Fibroblast of the aortic adventitia (primary cell): ENCODE results near the gene OTOP3. TPM values are rescaled to one million over a fixed set of nuclear protein-coding genes. Genes with fewer than 3 reads are reported as not detected.

Source experiments
- DNase-seq: peaks from one replicate; pipeline ENCODE4 v3.0.0-alpha.2; 2010; ENCODE audit warnings: low read depth
- H3K4me3 ChIP-seq: 2 replicates; pipeline ENCODE4 v1.5.1; 2011; ENCODE audit warnings: low read depth, mild to moderate bottlenecking, control low read depth, low read length, moderate library complexity
- total RNA-seq: library from RNA; depleted of rRNA; stranded (reverse); fragments of >200 nt; gene quantifications from 2 replicates; pipeline ENCODE4 v1.2.3, GENCODE V29; 2012; ENCODE audit warnings: low replicate concordance
- TF ChIP-seq, protein P1 (sequence below): IDR thresholded peaks from 2 replicates; pipeline ENCODE4 v1.5.1; 2011; ENCODE audit warnings: mild to moderate bottlenecking, low read length, control low read depth, inconsistent platforms; ENCODE audit not compliant: insufficient read depth

OTOP3 gene
- total RNA-seq, 1 donor = not detected

DNA sequence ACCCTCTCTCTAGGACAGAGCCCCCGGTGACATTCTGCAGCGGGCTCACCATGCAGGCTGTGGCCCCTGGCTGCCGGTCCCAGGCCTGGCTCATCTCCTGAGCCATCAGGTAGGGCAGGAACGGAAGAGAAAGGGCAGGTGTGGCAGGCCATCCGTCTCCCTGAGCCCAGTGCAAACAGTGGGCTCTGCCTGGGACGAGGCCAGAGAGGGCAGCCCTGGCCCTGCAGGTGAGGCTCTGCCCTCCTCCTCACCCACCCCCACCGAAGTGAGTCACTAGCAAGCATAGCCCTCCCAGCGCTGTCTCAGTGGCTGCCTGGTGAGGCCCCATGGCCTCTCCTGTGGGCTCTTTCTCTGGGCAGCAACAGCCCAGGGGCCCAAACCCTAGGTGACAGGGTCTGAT lies 14.5 kb downstream of the OTOP3 start:
- DNase-seq = no peak
- TF ChIP-seq, protein P1, sequence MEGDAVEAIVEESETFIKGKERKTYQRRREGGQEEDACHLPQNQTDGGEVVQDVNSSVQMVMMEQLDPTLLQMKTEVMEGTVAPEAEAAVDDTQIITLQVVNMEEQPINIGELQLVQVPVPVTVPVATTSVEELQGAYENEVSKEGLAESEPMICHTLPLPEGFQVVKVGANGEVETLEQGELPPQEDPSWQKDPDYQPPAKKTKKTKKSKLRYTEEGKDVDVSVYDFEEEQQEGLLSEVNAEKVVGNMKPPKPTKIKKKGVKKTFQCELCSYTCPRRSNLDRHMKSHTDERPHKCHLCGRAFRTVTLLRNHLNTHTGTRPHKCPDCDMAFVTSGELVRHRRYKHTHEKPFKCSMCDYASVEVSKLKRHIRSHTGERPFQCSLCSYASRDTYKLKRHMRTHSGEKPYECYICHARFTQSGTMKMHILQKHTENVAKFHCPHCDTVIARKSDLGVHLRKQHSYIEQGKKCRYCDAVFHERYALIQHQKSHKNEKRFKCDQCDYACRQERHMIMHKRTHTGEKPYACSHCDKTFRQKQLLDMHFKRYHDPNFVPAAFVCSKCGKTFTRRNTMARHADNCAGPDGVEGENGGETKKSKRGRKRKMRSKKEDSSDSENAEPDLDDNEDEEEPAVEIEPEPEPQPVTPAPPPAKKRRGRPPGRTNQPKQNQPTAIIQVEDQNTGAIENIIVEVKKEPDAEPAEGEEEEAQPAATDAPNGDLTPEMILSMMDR = no peak
- H3K4me3 ChIP-seq = no peak overlapping the region

DNA sequence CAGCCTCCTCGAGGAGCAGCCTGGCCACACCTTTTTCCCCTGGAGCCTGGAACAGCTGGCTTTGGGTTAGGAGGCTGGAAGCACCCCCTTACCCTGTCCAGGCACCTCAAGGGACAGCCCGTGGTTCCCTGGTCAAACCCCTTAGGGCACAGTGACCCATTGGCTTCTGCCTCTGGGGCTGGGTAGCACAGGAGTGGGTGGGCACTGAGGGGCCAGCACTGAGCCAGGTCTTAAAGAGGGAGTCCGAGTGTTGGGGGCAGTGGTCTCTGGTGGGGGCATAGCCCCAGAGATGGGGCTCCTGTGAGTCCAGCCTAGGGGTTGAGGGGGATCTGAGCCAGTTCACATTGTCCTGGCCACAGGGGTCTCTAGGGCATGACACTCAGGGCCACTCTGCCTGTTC lies 15.4 kb downstream of the OTOP3 start:
- H3K4me3 ChIP-seq = no peak overlapping the region
- DNase-seq = no peak
- TF ChIP-seq, protein P1 = no peak

DNA sequence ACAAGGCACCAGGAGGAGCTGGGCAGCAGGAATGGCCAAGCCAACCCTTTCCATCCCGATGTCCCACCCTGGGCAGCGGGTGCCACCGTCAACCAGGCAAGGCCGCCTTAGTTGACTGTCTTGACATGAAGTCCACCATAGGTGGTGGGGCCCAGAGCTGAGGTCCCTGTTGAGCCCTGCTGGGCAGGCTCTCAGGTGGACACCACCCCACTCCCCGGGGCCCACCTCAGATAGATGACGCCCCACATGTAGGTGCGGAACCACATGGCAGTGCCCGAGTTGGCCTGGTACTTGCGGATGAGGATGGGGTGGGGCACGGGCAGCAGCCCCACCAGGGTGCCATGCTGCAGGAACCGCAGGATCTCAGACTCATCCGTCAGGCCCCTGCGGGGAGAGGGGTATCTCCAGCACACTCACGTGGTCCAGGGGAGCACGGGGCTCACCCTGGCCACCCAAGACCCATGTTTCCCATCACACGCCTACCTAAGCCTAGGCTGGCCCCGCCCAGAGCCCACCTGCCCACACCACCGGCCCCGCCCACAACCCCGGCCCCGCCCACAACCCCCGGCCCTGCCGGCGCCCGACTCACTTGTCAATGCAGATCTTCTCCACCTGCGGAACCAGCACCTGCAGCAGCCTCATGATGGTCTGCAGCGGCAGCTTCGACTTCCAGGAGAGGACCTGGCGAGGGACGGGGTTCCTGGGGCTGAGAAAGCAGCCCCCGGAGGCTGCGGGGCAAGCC lies 16.2 kb downstream of the OTOP3 start:
- DNase-seq = no peak
- no peak overlapping the region for H3K4me3 ChIP-seq
- TF ChIP-seq, protein P1 = no peak

DNA sequence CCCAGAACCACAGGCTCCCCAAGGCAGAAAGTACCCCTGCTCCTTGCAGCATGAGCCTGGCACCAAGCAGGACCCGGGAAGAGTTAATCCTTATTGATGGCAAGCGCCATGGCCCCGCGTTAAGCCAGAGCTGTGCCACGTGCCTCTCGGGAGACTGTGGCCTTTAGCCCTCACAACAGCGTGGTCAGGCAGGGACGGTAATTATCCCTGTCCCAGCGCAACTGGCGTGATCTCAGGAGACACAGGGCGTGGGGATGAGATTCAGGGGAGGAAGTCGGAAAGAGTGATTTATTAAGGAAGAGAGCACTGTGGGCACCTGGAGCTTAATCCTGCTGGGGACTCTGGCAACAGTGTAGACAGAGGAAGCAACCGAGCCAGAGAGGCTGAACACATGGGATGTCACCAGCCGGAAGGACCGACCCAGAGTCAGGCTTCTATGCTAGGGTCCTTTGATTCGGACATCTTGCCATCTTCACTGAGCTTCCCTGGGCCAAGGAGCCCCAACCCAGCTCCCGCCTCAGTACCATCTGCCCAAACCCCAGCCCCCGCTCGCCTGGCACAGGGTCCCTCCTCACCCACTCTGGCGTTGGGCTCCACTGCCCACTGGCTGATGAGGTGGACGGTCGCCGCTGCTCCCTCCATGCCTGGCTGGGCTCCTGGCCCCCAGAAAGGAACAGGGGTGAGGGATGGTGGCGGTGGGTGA lies 16.9 kb downstream of the OTOP3 start:
- DNase-seq = no peak

DNA sequence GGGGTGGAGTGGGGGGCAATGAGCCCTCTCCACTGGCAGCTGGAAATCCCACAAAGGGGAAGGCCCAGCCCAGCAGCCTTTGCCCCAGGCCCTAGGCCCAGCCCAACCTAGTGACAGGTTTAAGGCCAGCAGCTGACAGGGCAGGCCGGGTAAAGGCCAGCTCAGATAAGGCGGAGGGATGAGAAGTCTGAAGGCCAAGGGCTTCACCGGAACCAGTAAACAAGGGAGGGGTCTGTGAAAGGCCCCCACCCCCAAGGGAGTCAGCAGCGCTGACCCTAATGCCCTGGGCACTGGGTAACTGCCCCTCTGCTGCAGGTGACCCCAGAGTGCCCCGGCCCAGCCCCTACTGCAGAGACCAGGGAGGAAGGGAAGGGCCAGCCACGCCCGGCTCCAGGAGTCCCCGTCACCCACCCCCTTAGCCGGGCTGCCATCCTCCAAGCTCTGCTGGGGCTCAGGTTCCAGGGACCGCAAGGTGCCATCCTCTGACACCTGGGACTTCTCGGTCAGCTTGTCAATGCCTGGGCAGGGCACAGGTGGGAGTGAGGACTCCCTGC lies 17.5 kb downstream of the OTOP3 start:
- TF ChIP-seq, protein P1 = no peak
- no peak overlapping the region for H3K4me3 ChIP-seq
- no peak for DNase-seq

More for the DNA sequence above, 16.9 kb downstream of the OTOP3 start:
- H3K4me3 ChIP-seq = no peak overlapping the region
- TF ChIP-seq, protein P1 = no peak

DNA sequence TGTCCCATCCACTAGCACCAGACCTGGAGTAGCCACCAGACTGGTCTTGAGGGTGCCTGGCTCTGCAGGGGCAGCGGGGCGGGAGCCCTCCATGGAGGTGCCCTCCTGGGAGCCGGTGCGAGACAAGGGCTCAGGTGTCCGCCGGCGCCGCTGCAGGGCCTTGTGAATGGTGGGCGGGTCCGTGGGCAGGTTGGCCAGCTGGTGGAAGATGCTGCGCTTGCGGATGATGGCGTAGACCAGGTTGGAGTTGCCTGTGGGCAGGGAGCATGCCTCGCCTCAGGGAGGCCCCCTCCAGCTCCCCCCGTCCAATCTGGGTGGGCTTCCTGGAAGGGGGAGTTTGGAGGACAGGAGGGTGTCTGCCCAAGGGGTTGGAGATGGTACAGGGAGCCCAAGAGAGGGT lies 18.4 kb downstream of the OTOP3 start:
- no peak overlapping the region for H3K4me3 ChIP-seq
- DNase-seq = no peak
- TF ChIP-seq, protein P1 = no peak
